MM.1S (cell line): ENCODE data around the gene KRTAP2-3.

Experiments used
- EZH2 ChIP-seq: fragments of 300-600 bp; sonication (generic); optimal IDR thresholded peaks from 2 replicates; pipeline ENCODE3; 2017; ENCODE audit warnings: low read depth, mild to moderate bottlenecking, antibody characterized with exemption, low read length, mixed read lengths
- EZH2phosphoT487 ChIP-seq: fragments of 300-600 bp; sonication (generic); IDR thresholded peaks from 2 replicates; pipeline ENCODE4 v1.6.1; 2018; ENCODE audit warnings: antibody characterized with exemption, low read length
- TF ChIP-seq, protein P1 (sequence below): fragments of 300-600 bp; sonication (generic); IDR thresholded peaks from 2 replicates; pipeline ENCODE4 v1.5.1; 2016; ENCODE audit warnings: antibody characterized with exemption, low read length, mixed read lengths

DNA sequence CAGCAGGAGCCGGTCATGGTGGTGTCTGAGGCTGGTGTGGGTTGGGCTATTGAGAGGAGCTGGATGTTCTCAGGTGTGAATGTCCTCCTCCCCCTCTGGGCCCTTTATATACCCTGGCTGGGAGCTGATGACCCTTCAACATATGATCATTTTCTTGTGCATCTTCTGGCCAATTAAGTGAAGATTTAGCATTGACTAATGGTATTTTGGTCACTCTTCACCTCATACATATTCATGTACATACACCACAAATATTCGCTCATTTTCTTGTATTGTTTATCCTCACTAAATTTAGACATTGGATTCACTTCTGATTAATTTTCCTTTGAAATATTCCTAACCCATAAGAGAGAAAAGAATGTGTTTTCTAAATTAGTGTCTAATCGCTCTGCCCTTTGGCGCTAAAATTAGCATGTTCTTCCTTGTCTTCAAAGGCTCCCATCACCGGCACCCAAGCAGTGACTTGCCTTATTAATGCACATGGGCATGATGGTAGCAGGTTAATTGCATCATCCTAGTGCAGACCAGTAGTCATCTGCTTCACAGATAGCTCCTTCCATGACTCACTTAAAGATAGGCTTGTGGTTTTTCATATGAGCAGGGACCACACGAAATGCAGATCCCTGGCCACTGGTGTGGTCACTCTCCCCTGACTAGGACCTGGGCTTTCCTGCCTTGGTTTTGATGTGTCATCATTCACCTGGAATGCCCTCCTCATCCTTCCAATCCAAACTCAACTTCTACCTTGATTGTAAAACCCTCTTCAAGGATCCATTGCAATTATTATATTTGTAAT, 6.1 kb upstream of the KRTAP2-3 start, which contains the start of gene KRTAP2-4:
- TF ChIP-seq EZH2phosphoT487 (no peak), EZH2 (no peak)
- TF ChIP-seq, protein P1, sequence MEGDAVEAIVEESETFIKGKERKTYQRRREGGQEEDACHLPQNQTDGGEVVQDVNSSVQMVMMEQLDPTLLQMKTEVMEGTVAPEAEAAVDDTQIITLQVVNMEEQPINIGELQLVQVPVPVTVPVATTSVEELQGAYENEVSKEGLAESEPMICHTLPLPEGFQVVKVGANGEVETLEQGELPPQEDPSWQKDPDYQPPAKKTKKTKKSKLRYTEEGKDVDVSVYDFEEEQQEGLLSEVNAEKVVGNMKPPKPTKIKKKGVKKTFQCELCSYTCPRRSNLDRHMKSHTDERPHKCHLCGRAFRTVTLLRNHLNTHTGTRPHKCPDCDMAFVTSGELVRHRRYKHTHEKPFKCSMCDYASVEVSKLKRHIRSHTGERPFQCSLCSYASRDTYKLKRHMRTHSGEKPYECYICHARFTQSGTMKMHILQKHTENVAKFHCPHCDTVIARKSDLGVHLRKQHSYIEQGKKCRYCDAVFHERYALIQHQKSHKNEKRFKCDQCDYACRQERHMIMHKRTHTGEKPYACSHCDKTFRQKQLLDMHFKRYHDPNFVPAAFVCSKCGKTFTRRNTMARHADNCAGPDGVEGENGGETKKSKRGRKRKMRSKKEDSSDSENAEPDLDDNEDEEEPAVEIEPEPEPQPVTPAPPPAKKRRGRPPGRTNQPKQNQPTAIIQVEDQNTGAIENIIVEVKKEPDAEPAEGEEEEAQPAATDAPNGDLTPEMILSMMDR = no peak
